Neural cell (in vitro differentiated cells): Measurements from ENCODE around the gene N4BP3.

Experiments used
- CTCF ChIP-seq: fragments of 450-650 bp; IDR thresholded peaks from 2 replicates; pipeline ENCODE4 v1.5.1; 2014; ENCODE audit warnings: antibody characterized with exemption, mild to moderate bottlenecking, moderate library complexity; ENCODE audit not compliant: poor library complexity, severe bottlenecking
- EP300 ChIP-seq: fragments of 450-650 bp; conservative IDR thresholded peaks from 2 replicates; pipeline ENCODE4 v1.6.1; 2014; ENCODE audit warnings: antibody characterized with exemption, mild to moderate bottlenecking, moderate library complexity; ENCODE audit not compliant: poor library complexity, severe bottlenecking
- POLR2AphosphoS5 ChIP-seq: IDR thresholded peaks from 2 replicates; pipeline ENCODE4 v1.6.1; 2012
- REST ChIP-seq: IDR thresholded peaks from 2 replicates; pipeline ENCODE4 v1.6.1; 2012; ENCODE audit warnings: borderline replicate concordance

GRCh38 chr5:178174456-178174855 lies 61.1 kb downstream of the N4BP3 start:
- TF ChIP-seq CTCF (no peak), EP300 (no peak), REST (no peak), POLR2AphosphoS5 (no peak)
